Stimulated activated CD4-positive, alpha-beta T cell treated with anti-CD3 and anti-CD28 coated beads, Interleukin-1b, Interleukin-23, amount 100 ng/mL, for 24 hours (primary cell): ENCODE measurements around the gene TPCN1.

Experiments used
- DNase-seq, 4 experiments: peaks; one replicate each; pipeline ENCODE4 v3.0.0-alpha.2; 2020; ENCODE audit warnings: low read depth in 4 of 4, low spot score in 1 of 4

Gene TPCN1

GRCh38 chr12:113302886-113303640 lies 81.8 kb downstream of the TPCN1 start:
- DNase-seq = no peak

- DNase-seq = no peak
Measured at GRCh38 chr12:113305281-113305856, 84.1 kb downstream of the TPCN1 start.

GRCh38 chr12:113306382-113306781 lies 85.1 kb downstream of the TPCN1 start:
- no peak for DNase-seq

- no peak for DNase-seq
Measured at GRCh38 chr12:113310489-113310888, 89.2 kb downstream of the TPCN1 start.

GRCh38 chr12:113314121-113314529 lies 92.9 kb downstream of the TPCN1 start:
- DNase-seq = no peak

- no peak for DNase-seq
Measured at GRCh38 chr12:113315358-113315757, 94.1 kb downstream of the TPCN1 start.

GRCh38 chr12:113316155-113316554 lies 94.9 kb downstream of the TPCN1 start:
- no peak for DNase-seq

- no peak for DNase-seq
Measured at GRCh38 chr12:113317122-113317521, 95.9 kb downstream of the TPCN1 start.

- no peak for DNase-seq
Measured at GRCh38 chr12:113318046-113318656, 96.9 kb downstream of the TPCN1 start.

GRCh38 chr12:113318900-113319628 lies 97.8 kb downstream of the TPCN1 start:
- no peak for DNase-seq

GRCh38 chr12:113320401-113320800 lies 99.1 kb downstream of the TPCN1 start:
- no peak for DNase-seq

- DNase-seq = no peak
Measured at GRCh38 chr12:113322343-113322742, 101.1 kb downstream of the TPCN1 start.

GRCh38 chr12:113325916-113326315 lies 104.7 kb downstream of the TPCN1 start:
- DNase-seq = no peak

- DNase-seq = no peak
Measured at GRCh38 chr12:113326775-113327395, 105.6 kb downstream of the TPCN1 start.

GRCh38 chr12:113328368-113328889 lies 107.2 kb downstream of the TPCN1 start:
- DNase-seq = no peak

- no peak for DNase-seq
Measured at GRCh38 chr12:113329022-113329790, 107.9 kb downstream of the TPCN1 start.

GRCh38 chr12:113329791-113330417 lies 108.6 kb downstream of the TPCN1 start:
- DNase-seq = no peak

- no peak for DNase-seq
Measured at GRCh38 chr12:113330505-113330904, 109.2 kb downstream of the TPCN1 start.

GRCh38 chr12:113332688-113333417 lies 111.6 kb downstream of the TPCN1 start:
- DNase-seq = no peak
